ENCODE data around the gene STAT2. TPM values are rescaled to one million over a fixed set of nuclear protein-coding genes. Genes with fewer than 3 reads are reported as not detected.

The STAT2 gene
- total RNA-seq, 2 experiments from 2014 or later = 263 to 275 TPM

- DNase-seq (no peak), ATAC-seq (ENCODE audit: low read depth) (no peak)
- H3K27ac Mint-ChIP-seq = no peak overlapping the region
- peaks cover 13% of the 10 kb centered on the region for H3K27me3 Mint-ChIP-seq
- H3K4me1 Mint-ChIP-seq = peaks cover 1% of the 10 kb centered on the region
- H3K36me3 Mint-ChIP-seq = no peaks in the 10 kb centered on the region
- H3K9me3 Mint-ChIP-seq = peaks cover 4% of the 10 kb centered on the region
- H3K4me3 Mint-ChIP-seq = no peak overlapping the region
- POLR2A ChIA-PET = no interaction called here
Observed at GRCh38 chr12:56377310-56377988, 17.5 kb upstream of the STAT2 start.

GRCh38 chr12:56375598-56376434 lies 15.9 kb upstream of the STAT2 start:
- DNase-seq (no peak), ATAC-seq (ENCODE audit: low read depth) (no peak)
- peaks cover 1% of the 10 kb centered on the region for H3K4me1 Mint-ChIP-seq
- H3K9me3 Mint-ChIP-seq = peaks cover 4% of the 10 kb centered on the region
- H3K4me3 Mint-ChIP-seq = no peak overlapping the region
- POLR2A ChIA-PET = no interaction called here
- H3K27ac Mint-ChIP-seq = no peak overlapping the region
- H3K27me3 Mint-ChIP-seq = peaks cover 15% of the 10 kb centered on the region
- no peaks in the 10 kb centered on the region for H3K36me3 Mint-ChIP-seq

- peaks cover 18% of the 10 kb centered on the region for H3K27me3 Mint-ChIP-seq
- H3K27ac Mint-ChIP-seq = no peak overlapping the region
- POLR2A ChIA-PET = interaction anchor here (0.6 to 0.8 kb wide), 3 partner anchors 9 to 31 kb away, joined by 3 to 5 read pairs (median 5); no protein-coding TSS in a partner anchor
- DNase-seq (no peak), ATAC-seq (ENCODE audit: low read depth) (no peak)
- H3K4me1 Mint-ChIP-seq = peaks cover 1% of the 10 kb centered on the region
- no peak overlapping the region for H3K4me3 Mint-ChIP-seq
- H3K36me3 Mint-ChIP-seq = no peaks in the 10 kb centered on the region
- peaks cover 4% of the 10 kb centered on the region for H3K9me3 Mint-ChIP-seq
Observed at GRCh38 chr12:56374726-56375597, 15.1 kb upstream of the STAT2 start.

GRCh38 chr12:56373515-56373914 lies 13.6 kb upstream of the STAT2 start:
- peaks cover 4% of the 10 kb centered on the region for H3K9me3 Mint-ChIP-seq
- no peak overlapping the region for H3K4me3 Mint-ChIP-seq
- ATAC-seq (ENCODE audit: low read depth) (no peak), DNase-seq (no peak)
- no peak overlapping the region for H3K27ac Mint-ChIP-seq
- H3K36me3 Mint-ChIP-seq = no peaks in the 10 kb centered on the region
- H3K4me1 Mint-ChIP-seq = peaks cover 1% of the 10 kb centered on the region
- H3K27me3 Mint-ChIP-seq = peaks cover 19% of the 10 kb centered on the region
- POLR2A ChIA-PET = no interaction called here

GRCh38 chr12:56366948-56367347 lies 7.0 kb upstream of the STAT2 start:
- POLR2A ChIA-PET = interaction anchor here (0.7 kb wide), 1 partner anchor 147 kb away, joined by 4 read pairs; no protein-coding TSS in a partner anchor
- no peak overlapping the region for H3K4me3 Mint-ChIP-seq
- no peaks in the 10 kb centered on the region for H3K36me3 Mint-ChIP-seq
- H3K9me3 Mint-ChIP-seq = no peaks in the 10 kb centered on the region
- H3K4me1 Mint-ChIP-seq = no peaks in the 10 kb centered on the region
- no peak overlapping the region for H3K27ac Mint-ChIP-seq
- peaks cover 6% of the 10 kb centered on the region for H3K27me3 Mint-ChIP-seq
- ATAC-seq (ENCODE audit: low read depth) = no peak
- no peak for DNase-seq

GRCh38 chr12:56362130-56363059 lies 2.5 kb upstream of the STAT2 start, which contains the start of gene APOF:
Gene APOF (minus strand): TSS chr12:56362857. CDS start chr12:56362745, 112 bp downstream.
- Mint-ChIP-seq H3K36me3 (peaks cover 8% of the 10 kb centered on the region), H3K4me3 (peak within 1 kb of the TSS; percentile 98), H3K27me3 (peaks cover 2% of the 10 kb centered on the region), H3K27ac (peak within 1 kb of the TSS; percentile 98), H3K4me1 (peaks cover 22% of the 10 kb centered on the region), H3K9me3 (no peaks in the 10 kb centered on the region)
- ATAC-seq (ENCODE audit: low read depth) = no peak
- no peak for DNase-seq
- POLR2A ChIA-PET = interaction anchor here (1.3 kb wide), 1 partner anchor 24 kb away, joined by 4 read pairs; the partner anchor contains the start of gene IL23A

GRCh38 chr12:56361487-56362129 lies 1.7 kb upstream of the STAT2 start:
- POLR2A ChIA-PET = interaction anchor here (1.3 to 3.7 kb wide), 2 partner anchors 23 to 45 kb away, joined by 4 to 52 read pairs; partner anchors contain the start of genes CNPY2 and IL23A
- H3K27me3 Mint-ChIP-seq = no peaks in the 10 kb centered on the region
- H3K4me1 Mint-ChIP-seq = peaks cover 22% of the 10 kb centered on the region
- no peak for ATAC-seq (ENCODE audit: low read depth)
- peak overlapping the region; percentile 98 for H3K27ac Mint-ChIP-seq
- no peak for DNase-seq
- peaks cover 8% of the 10 kb centered on the region for H3K36me3 Mint-ChIP-seq
- no peaks in the 10 kb centered on the region for H3K9me3 Mint-ChIP-seq
- peak overlapping the region; percentile 98 for H3K4me3 Mint-ChIP-seq

- peak overlapping the region; percentile 98 for H3K4me3 Mint-ChIP-seq
Observed at GRCh38 chr12:56358836-56359532, 923 bp downstream of the STAT2 start.

GRCh38 chr12:56351325-56351724 lies 8.6 kb downstream of the STAT2 start:
- Mint-ChIP-seq H3K27me3 (no peaks in the 10 kb centered on the region), H3K4me1 (peaks cover 6% of the 10 kb centered on the region), H3K27ac (no peak overlapping the region), H3K9me3 (no peaks in the 10 kb centered on the region), H3K4me3 (no peak overlapping the region), H3K36me3 (peaks cover 41% of the 10 kb centered on the region)
- DNase-seq = no peak
- POLR2A ChIA-PET = interaction anchor here (0.8 to 15.3 kb wide), 3 partner anchors 7 to 18 kb away, joined by 3 to 153 read pairs (median 4); partner anchors contain the start of genes IL23A and STAT2
- no peak for ATAC-seq (ENCODE audit: low read depth)

More at GRCh38 chr12:56358836-56359532, 923 bp downstream of the STAT2 start:
- H3K36me3 Mint-ChIP-seq = peaks cover 15% of the 10 kb centered on the region
- DNase-seq (no peak), ATAC-seq (ENCODE audit: low read depth) (no peak)
- peaks cover 25% of the 10 kb centered on the region for H3K4me1 Mint-ChIP-seq
- H3K27ac Mint-ChIP-seq = peak overlapping the region; percentile 98
- no peaks in the 10 kb centered on the region for H3K27me3 Mint-ChIP-seq
- POLR2A ChIA-PET = interaction anchor here (0.6 to 5.4 kb wide), 23 partner anchors 10 to 731 kb away, joined by 3 to 153 read pairs (median 4); partner anchors contain the start of genes ATP5F1B, CNPY2, CS and ESYT1
- no peaks in the 10 kb centered on the region for H3K9me3 Mint-ChIP-seq

- Mint-ChIP-seq H3K9me3 (no peaks in the 10 kb centered on the region), H3K27me3 (no peaks in the 10 kb centered on the region), H3K36me3 (peaks cover 39% of the 10 kb centered on the region), H3K4me1 (peaks cover 3% of the 10 kb centered on the region), H3K4me3 (no peak overlapping the region), H3K27ac (no peak overlapping the region)
- DNase-seq (no peak), ATAC-seq (ENCODE audit: low read depth) (no peak)
- POLR2A ChIA-PET = interaction anchor here (1.0 to 15.3 kb wide), 3 partner anchors 8 to 18 kb away, joined by 4 to 153 read pairs (median 10); partner anchors contain the start of genes IL23A and STAT2
Observed at GRCh38 chr12:56350662-56351061, 9.2 kb downstream of the STAT2 start.

- no peak overlapping the region for H3K27ac Mint-ChIP-seq
- no peaks in the 10 kb centered on the region for H3K27me3 Mint-ChIP-seq
- no peak for ATAC-seq (ENCODE audit: low read depth)
- peaks cover 3% of the 10 kb centered on the region for H3K4me1 Mint-ChIP-seq
- no peak for DNase-seq
- POLR2A ChIA-PET = interaction anchor here (1.4 to 15.3 kb wide), 4 partner anchors 10 to 100 kb away, joined by 3 to 153 read pairs (median 11); partner anchors contain the start of genes CNPY2, IL23A, STAT2 and TIMELESS
- H3K36me3 Mint-ChIP-seq = peaks cover 38% of the 10 kb centered on the region
- no peaks in the 10 kb centered on the region for H3K9me3 Mint-ChIP-seq
- no peak overlapping the region for H3K4me3 Mint-ChIP-seq
Observed at GRCh38 chr12:56348776-56349175, 11.1 kb downstream of the STAT2 start.
